ENCODE measurements around the gene LRP1. TPM values are rescaled to one million over a fixed set of nuclear protein-coding genes. Genes with fewer than 3 reads are reported as not detected.

Gene LRP1
- total RNA-seq, 2 experiments from 2014 or later = 6.6 to 8.5 TPM

- Mint-ChIP-seq H3K4me1 (ENCODE audit: low read depth) (no peaks in the 10 kb centered on the region), H3K27me3 (no peaks in the 10 kb centered on the region), H3K36me3 (ENCODE audit: low read depth) (no peaks in the 10 kb centered on the region), H3K4me3 (no peak overlapping the region), H3K9me3 (no peaks in the 10 kb centered on the region), H3K27ac (no peak overlapping the region)
- no peaks in the 10 kb centered on the region for H3K27me3 ChIP-seq (ENCODE audit: control insufficient read depth in 1 of 2, insufficient read depth in 2 of 2, low read length in 2 of 2)
- no peak overlapping the region for H3K27ac ChIP-seq (ENCODE audit: low read depth in 1 of 2, low read length in 2 of 2)
- ChIA-PET POLR2A (no interaction called here), CTCF (no interaction called here)
- no peaks in the 10 kb centered on the region for H3K9me3 ChIP-seq (ENCODE audit: control insufficient read depth in 1 of 2, insufficient read depth in 1 of 2, low read length in 2 of 2)
- ATAC-seq (ENCODE audit: poor library complexity) (no peak), DNase-seq (no peak)
- H3K36me3 ChIP-seq (ENCODE audit: insufficient read depth, low read length) = no peaks in the 10 kb centered on the region
- TF ChIP-seq CTCF (IDR thresholded peaks at IDR 0.05) = no peak
- no peak overlapping the region for H3K4me3 ChIP-seq (ENCODE audit: low read length)
- intact Hi-C loops (cut with DNase I, micrococcal nuclease) = no loop called here
- H3K4me1 ChIP-seq (ENCODE audit: insufficient read depth, low read length) = peaks cover 10% of the 10 kb centered on the region
Observed at GRCh38 chr12:57153415-57153997, 25.2 kb downstream of the LRP1 start.

GRCh38 chr12:57154076-57154475 lies 25.8 kb downstream of the LRP1 start:
- ChIA-PET POLR2A (no interaction called here), CTCF (no interaction called here)
- Mint-ChIP-seq H3K36me3 (ENCODE audit: low read depth) (no peaks in the 10 kb centered on the region), H3K27me3 (no peaks in the 10 kb centered on the region), H3K27ac (no peak overlapping the region), H3K4me3 (no peak overlapping the region), H3K4me1 (ENCODE audit: low read depth) (no peaks in the 10 kb centered on the region), H3K9me3 (no peaks in the 10 kb centered on the region)
- Histone ChIP-seq H3K36me3 (ENCODE audit: insufficient read depth, low read length) (no peaks in the 10 kb centered on the region), H3K9me3 (ENCODE audit: control insufficient read depth in 1 of 2, insufficient read depth in 1 of 2, low read length in 2 of 2) (no peaks in the 10 kb centered on the region), H3K27me3 (ENCODE audit: control insufficient read depth in 1 of 2, insufficient read depth in 2 of 2, low read length in 2 of 2) (no peaks in the 10 kb centered on the region), H3K27ac (ENCODE audit: low read depth in 1 of 2, low read length in 2 of 2) (no peak overlapping the region), H3K4me1 (ENCODE audit: insufficient read depth, low read length) (peaks cover 10% of the 10 kb centered on the region), H3K4me3 (ENCODE audit: low read length) (no peak overlapping the region)
- ATAC-seq (ENCODE audit: poor library complexity) (no peak), DNase-seq (no peak)
- TF ChIP-seq CTCF (IDR thresholded peaks at IDR 0.05) = no peak
- intact Hi-C loops (cut with DNase I, micrococcal nuclease) = no loop called here

GRCh38 chr12:57154804-57155434 lies 26.6 kb downstream of the LRP1 start:
- Histone ChIP-seq H3K9me3 (ENCODE audit: control insufficient read depth in 1 of 2, insufficient read depth in 1 of 2, low read length in 2 of 2) (no peaks in the 10 kb centered on the region), H3K4me3 (ENCODE audit: low read length) (no peak overlapping the region), H3K36me3 (ENCODE audit: insufficient read depth, low read length) (no peaks in the 10 kb centered on the region), H3K27me3 (ENCODE audit: control insufficient read depth in 1 of 2, insufficient read depth in 2 of 2, low read length in 2 of 2) (no peaks in the 10 kb centered on the region), H3K4me1 (ENCODE audit: insufficient read depth, low read length) (peaks cover 10% of the 10 kb centered on the region), H3K27ac (ENCODE audit: low read depth in 1 of 2, low read length in 2 of 2) (no peak overlapping the region)
- no peak for TF ChIP-seq CTCF (IDR thresholded peaks at IDR 0.05)
- intact Hi-C loops (cut with DNase I, micrococcal nuclease) = no loop called here
- DNase-seq (no peak), ATAC-seq (ENCODE audit: poor library complexity) (no peak)
- Mint-ChIP-seq H3K4me3 (no peak overlapping the region), H3K9me3 (no peaks in the 10 kb centered on the region), H3K27ac (no peak overlapping the region), H3K36me3 (ENCODE audit: low read depth) (no peaks in the 10 kb centered on the region), H3K4me1 (ENCODE audit: low read depth) (no peaks in the 10 kb centered on the region), H3K27me3 (no peaks in the 10 kb centered on the region)
- CTCF ChIA-PET = no interaction called here
- POLR2A ChIA-PET = no interaction called here

Measured in CD4-positive, alpha-beta T cell (primary cell).